Right renal cortex interstitium (tissue), 3 donors: ENCODE measurements around the gene FETUB. TPM values are rescaled to one million over a fixed set of nuclear protein-coding genes. Genes with fewer than 3 reads are reported as not detected.
"Not testable (repeated sequence)": the region's sequence is repeated elsewhere in the genome, so short reads cannot be mapped to it uniquely, and the experiment has no call there.

Experiments
- DNase-seq, 3 donors: peaks; one replicate each; pipeline ENCODE4 v3.0.0-alpha.2; 2013; ENCODE audit warnings: low read depth in 3 of 3, low spot score in 2 of 3
- polyA plus RNA-seq, 3 donors: library from polyadenylated mRNA; unstranded; fragments of 120-200 nt; gene quantifications; one replicate each; pipeline ENCODE4 v1.2.1, GENCODE V29; 2013; ENCODE audit not compliant: insufficient read length in 3 of 3

The FETUB gene
- polyA plus RNA-seq, 3 donors: 0.33 TPM; not detected in 2

DNA sequence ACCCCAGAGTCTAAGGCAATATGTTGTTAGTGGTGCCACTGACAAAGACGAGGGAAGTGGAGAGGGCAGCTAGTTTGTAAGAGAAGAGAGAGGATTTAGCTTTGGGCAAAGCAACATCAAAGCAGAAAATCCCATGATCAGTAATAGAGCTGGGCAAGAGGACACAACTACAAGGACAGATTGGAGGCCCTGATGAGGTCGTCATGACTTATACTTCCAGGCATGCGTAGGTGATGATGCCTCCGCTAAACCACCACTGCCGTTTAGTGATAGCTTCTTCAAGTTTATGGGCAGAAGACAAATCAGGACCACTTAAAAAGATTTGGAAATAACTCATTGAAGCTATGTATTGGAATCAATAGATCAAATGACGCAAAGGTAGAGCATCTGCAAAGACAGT lies 28.2 kb downstream of the FETUB start:
- no peak for DNase-seq

DNA sequence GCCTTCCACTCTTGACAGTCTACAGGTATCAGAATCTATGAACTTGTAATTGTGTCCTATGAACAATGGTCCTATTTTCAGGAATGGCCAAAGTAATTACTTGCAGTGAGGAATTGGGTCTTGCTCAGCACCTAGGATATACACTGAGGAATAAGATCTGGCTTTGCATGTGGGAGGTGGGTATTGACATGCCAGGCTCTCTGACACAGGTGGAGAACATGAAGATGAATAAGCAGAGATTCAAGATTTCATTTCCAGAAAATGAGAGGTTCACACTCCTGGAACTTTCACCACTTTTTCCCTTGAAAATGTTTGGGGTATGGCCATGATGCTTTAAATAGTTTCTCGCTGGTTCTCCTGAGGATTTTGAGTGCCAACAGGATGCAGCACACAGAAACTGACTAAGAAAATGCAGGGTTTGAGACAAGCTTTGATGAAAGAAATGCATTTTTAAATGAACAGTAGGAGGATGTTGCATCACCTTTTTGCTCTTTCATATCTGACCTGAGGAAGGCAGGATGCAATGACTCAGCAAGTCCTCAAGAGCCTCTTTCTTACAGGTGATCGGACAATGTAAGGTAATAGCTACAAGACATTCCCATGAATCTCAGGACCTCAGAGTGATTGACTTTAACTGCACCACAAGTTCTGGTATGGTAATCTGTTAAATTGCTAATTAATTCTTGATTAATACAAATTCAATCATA lies 29.3 kb downstream of the FETUB start:
- DNase-seq: no peak

DNA sequence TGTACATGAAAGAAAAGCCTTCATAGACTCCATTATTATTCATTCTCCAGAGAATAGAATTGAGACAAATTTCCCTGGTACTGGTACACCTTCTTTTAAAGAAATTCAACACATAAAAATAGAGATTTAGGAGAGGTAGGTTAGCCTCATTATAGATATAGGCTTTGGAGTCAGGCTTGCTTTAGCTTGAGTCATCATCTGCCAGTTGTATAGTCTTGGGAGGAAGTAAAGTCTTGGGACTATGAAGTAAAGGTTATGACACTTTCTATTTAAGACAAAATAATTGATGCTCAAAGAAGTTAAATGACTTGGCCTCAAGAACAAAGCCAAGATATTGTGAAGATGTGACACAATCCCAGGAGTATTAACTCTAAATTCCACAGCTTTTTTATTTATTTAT lies 30.0 kb downstream of the FETUB start:
- no peak for DNase-seq

DNA sequence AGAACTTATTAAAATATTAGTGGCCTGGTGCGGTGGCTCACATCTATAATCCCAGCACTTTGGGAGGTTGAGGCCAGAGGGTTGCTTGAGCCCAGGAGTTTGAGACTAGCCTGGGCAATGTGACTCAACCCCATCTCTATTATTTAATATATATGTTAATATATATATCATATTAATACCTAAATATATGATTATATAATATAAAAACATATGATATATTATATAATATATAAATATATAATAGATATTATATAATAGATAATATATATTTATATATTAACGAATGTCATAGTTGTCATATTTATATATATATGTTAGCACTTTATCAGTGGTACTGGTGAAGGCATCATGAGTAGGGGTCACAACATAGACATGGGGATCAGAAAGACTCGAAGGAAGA lies 30.9 kb downstream of the FETUB start:
- no peak for DNase-seq

DNA sequence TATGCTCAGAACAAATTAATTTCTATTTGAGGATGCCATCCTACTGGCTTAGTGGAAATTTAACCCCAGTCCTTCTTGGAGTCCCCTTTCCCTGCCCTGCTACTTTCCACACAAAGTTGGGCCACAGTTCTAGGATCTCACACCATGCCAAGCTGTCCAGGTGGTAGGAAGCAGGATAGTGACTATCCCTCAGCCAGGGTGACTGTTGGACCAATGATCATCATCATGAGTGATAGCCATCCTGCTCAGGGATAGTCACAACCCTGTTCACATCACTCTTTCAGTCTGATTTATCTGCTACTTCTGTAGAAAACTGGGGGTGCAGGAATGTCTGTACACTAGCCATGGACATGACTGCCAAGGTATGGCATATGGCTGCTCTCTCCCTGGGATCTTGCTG lies 38.4 kb downstream of the FETUB start:
- DNase-seq: no peak

DNA sequence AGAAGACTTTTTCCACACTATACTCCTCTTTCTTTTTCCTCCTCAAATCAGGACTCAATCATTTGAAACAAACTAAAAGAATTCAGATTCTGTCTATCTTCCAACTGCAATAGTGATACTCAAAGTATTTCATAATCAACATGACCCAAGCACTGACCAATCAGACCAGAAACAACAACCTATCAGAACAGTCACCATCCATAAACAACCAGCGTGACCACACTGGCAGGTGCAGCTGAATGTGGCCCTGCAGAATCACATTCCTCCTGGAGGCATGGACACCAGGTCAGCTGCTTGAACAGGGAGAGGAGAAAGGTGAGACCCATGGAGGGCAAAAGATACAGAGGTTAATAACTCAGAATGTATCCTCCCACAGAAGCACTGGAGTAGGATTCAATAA lies 39.0 kb downstream of the FETUB start:
- DNase-seq: no peak

DNA sequence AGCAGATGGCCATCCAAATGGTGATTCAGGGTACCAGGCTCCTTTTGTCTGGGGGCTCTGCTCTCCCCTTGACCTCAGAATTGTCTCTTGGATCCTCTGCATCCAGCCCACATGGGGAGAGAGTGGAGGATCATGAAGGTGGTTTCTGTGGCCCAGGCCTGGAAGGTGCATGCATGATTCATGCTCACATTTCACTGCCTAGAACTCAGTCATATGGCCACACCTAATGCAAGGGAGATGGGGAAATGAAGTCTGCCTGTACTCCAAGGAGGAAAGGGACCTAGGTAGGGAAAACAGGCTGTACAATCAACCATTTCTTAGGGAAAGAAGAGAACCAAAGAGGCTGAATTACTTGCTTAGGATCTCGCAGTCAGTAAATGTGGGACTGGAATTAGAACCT lies 40.7 kb downstream of the FETUB start:
- DNase-seq: no peak

DNA sequence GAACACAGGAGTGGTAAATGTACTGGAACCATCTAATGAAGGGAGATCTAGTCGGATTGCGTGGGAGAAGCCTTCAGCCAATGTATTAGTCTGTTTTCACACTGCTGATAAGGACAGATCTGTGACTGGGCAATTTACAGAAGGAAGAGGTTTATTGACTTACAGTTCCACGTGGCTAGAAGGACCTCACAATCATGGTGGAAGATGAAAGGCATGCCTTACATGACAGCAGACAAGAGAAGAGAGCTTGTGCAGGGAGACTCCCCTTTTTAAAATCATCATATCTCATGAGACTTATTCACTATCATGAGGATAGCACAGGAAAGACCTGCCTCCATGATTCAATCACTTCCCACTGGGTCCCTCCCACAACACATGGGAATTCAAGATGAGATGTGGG lies 42.6 kb downstream of the FETUB start:
- DNase-seq: no peak

DNA sequence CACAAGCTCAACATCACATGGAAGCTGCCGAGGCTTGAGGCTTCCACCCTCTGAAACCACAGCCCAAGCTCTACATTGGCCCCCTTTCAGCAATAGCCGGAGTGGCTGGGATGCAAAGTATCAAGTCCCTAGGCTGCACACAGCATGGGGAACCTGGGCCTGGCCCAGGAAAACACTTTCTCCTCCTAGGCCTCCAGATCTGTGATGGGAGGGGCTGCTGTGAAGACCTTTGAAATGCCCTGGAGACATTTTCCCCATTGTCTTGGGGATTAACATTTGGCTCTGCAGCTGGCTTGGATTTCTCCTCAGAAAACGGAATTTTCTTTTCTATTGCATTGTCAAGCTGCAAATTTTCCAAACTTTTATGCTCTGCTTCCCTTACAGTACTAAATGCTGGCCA lies 43.8 kb downstream of the FETUB start:
- no peak for DNase-seq

DNA sequence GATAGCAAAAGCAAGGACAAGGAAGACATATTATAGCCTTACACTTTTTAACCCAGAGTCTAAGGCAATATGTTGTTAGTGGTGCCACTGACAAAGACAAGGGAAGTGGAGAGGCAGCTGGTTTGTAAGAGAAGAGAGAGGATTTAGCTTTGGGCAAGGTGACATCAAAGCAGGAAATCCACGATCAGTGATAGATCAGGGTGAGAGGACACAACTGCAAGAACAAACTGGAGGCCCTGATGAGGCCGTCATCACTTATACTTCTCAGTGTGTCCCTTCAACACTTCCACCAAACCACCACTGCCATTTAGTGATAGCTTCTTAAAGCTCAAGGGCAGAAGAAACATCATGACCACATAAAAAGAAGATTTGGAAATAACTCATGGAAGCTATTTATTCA lies 46.3 kb downstream of the FETUB start:
- DNase-seq: not testable (repeated sequence)

DNA sequence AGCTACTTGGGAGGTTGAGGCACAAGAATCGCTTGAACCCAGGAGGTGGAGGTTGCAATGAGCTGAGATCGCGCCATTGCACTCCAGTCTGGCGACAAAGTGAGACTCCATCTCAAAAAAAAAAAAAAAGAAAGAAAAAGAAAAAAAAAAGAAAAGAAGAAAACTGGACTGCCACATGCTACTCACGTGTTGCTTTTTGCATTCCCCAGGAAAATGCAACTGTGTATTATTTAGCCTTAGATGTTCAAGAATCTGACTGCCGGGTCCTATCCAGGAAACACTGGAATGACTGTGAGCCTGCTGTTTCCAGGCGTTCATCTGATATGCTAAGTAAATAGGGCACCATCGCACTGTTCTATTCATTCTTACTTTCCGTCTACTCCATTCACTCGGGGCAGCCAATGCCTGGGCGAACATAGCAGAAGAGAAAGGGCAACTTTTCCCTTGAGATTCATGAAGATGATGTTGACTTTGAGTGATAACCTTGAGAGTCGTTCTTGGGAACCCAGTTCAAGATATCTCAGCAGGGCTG lies 47.0 kb downstream of the FETUB start:
- DNase-seq: no peak

DNA sequence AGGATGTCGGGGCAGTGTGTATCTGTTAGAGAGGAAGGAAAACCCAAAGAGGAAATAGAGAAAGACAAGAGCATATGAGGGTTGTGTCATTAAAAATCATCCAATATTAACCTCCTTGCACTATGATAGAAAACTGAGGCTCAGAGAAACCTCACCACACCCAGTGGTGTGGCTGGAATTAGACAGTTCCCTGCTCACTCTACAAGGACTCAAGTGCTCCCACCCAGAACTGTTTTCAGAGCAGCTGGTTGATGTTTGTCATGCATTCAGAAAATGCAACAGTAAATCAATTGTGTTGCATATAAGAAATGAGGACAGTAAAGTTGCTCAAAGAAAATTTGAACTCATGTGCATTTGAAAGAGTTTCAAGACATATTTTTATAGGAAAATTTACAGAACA lies 50.1 kb downstream of the FETUB start:
- not testable (repeated sequence) for DNase-seq

DNA sequence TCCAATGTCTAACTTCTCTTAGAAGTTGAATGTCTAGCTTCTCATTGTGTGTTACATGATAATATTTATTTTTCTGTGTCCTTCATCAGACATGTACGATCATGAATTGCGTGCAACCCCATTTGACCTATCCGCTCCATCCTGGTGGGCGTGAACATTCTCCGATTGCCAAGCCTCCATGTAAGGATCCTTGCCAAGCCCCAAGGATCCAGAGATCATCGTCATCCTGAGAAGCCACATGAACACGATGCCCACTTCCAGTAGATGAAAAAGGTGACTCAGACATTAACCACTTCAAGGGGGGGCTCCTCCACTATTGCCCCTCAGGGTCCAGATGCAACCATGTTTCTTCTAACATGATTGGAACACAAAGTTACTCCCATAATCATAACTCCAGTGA lies 51.5 kb downstream of the FETUB start:
- DNase-seq: no peak

DNA sequence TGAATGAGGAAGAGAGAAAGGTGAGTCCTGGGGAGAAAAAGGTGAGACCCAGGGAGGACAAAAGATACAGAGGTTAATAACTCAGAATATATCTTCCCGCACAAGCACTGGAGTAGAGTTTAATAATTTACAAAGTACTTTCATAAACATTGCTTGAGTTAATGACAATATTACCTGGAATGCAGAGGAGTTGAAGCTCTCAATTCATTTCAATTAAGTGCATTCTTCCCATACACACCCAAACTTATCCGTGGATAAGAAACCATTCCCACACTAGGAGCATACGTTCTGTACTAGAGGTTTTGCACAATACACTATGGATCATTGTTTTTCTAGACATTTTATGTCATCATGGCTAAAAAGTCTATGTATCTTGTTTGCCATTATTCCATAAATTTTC lies 53.6 kb downstream of the FETUB start:
- no peak for DNase-seq

DNA sequence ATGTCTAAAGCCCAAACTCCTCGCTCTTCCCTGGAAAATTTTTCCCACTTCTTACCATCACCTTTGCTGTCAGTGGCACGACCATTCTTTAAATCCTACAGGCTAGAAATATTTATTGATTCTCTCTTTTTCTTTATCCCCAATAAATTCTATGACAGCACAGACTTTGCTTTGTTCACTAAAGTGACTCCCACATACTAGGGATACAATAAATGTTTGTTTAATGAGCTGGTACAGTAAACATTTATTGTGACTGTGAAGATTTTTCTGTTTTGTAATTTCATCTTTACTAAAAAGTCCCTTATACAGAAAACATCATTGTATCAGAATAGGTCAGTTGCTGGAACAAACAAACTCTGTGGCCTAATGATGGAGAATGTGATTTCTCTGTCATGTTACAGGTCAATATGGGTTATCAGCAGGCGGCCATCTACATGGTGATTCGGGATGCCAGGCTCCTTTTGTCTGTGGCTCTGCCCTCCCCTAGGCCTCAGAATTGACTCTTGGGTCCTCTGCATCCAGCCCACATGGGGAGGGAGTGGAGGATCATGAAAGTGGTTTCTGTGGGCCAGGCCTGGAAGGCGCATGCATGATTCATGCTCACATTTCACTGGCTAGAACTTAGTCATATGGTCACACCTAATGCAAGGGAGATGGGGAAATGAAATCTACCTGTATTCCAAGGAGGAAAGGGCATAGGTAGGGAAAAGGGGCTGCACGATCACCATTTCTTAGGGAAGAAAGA lies 54.3 kb downstream of the FETUB start:
- DNase-seq: no peak

DNA sequence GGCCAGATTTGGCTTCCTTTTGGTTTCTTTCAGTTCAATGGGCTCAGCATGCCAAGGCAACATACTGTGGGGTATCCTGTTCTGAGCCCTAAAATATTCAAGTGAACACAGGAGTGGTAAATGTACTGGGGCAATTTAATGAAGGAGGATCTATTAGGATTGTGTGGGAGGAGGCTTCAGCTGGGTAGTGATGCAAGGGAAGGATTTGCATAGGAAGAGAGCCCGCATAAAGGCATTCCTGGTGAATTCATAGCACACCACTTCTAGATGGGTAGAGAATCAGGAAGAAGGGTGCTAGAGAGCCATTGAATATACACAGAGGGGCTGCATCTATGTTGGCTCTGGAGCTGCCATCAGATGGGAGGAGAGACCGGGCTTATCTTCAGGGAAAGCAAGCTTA lies 56.3 kb downstream of the FETUB start:
- no peak for DNase-seq

DNA sequence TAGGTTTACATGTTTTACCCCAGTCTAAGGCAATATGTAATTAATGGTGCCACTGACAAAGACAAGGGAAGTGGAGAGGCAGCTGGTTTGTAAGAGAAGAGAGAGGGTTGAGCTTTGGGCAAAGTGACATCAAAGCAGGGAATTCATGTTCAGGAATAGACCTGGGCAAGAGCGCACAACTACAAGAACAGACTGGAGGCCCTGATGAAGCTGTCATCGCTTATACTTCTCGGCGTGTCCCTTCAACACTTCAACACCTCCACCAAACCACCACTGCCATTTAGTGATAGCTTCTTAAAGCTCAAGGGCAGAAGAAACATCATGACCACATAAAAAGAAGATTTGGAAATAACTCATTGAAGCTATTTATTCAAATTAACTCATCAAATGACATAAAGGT lies 57.3 kb downstream of the FETUB start:
- DNase-seq: no peak

DNA sequence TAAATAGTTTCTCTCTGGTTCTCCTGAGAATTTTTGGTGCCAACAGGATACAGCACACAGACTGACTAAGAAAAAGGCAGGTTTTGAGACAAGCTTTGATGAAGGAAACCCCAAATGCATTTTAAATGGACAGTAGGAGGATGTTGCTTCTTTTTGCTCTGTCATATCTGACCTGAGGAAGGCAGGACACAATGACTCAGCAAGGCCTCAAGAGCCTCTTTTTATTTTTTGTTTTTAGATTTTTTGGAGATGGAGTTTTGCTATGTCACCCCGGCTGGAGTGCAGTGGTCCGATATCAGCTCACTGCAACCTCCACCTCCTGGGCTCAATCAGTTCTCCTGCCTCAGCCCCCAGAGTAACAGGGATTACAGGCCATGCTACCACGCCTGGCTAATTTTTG lies 60.1 kb downstream of the FETUB start:
- no peak for DNase-seq

DNA sequence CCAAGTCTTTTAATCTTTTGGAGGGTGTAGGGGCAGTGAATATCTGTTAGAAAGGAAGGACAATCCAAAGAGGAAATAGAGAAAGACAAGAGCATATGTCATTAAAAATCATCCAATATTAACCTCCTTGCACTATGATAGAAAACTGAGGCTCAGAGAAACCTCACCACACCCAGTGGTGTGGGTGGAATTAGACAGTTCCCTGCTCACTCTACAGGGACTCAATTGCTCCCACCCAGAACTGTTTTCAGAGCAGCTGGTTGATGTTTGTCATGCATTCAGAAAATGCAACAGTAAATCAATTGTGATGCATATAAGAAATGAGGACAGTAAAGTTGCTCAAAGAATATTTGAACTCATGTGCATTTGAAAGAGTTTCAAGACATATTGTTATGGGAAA lies 62.3 kb downstream of the FETUB start:
- not testable (repeated sequence) for DNase-seq
